Hematopoietic multipotent progenitor cell treated with erythropoietin and hydrocortisone succinate and interleukin-3 and kit ligand, for 4 days (in vitro differentiated cells): Measurements from ENCODE around the gene TECPR1.

ENCODE experiments used
- DNase-seq: peaks from one replicate; pipeline ENCODE4 v3.0.0-alpha.2; 2015

The TECPR1 gene

DNA sequence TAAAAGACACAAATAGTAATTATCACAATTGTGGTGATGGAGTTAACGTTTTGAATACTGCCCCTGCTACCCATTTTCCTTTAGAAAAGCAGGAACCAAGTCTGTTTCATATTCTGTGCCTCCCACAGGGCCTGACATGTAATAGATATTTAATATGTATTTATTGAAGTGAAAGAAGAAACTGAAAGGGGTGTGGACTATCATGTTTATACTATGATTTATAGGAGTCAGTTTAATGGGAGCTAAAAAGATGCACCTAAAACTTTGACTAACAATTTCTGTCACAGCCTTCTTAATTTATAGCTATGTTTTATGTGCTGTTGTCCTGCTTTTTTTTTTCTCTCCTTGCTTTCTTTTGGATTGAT lies 64.9 kb downstream of the TECPR1 start:
- DNase-seq = no peak

DNA sequence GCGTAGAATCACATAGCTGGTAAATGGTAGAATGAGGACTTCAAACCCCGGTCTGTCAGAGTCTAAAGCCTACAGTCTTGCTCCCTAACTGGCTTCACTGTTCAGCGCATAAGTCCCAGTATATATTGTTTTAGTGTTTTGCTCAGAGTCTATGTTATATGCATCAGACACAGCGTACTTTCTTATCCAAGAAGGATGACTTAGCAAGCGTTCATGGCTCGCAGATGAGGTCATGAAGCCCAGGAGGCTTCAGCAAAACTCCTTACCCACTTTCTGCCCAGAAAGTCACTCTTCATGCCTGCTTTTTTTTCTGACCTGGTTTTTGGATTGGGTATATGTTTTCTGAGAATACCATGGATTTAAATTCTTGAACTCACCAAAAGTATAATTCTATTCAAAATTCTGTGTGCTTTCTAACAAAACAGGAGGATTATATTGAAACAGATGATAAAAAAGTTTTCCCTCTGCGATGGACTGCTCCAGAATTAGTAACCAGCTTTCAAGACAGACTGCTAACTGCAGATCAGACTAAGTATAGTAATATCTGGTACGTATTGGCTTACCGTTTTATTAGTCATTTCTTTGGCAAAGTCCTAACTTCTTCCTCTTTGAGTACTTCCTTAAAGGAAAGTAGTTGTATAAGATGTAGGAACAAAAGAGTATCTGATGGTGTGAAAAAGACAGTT lies 65.4 kb downstream of the TECPR1 start:
- no peak for DNase-seq

GRCh38 chr7:98185101-98185500 lies 66.9 kb downstream of the TECPR1 start:
- DNase-seq = no peak

DNA sequence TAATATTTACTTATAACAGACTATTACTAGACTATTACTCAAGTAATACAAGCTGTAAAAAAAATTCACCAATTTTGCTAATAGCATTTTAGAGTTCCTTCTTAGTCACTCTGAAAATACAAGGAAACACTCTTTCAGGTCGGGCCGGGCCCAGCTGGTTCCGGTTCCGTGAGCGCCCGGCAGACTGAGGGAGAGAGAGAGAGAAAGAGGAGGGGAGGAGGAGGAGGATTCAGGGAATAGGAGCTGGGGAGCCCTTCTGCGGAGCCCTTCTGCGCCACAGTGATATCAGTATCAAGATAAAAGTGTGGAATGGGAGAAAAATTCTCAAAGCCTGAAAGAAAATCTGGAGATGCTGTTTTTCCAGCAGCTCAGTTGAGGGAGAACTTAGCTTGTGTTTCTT lies 71.3 kb downstream of the TECPR1 start:
- no peak for DNase-seq

GRCh38 chr7:98178762-98179490 lies 73.1 kb downstream of the TECPR1 start:
- no peak for DNase-seq

DNA sequence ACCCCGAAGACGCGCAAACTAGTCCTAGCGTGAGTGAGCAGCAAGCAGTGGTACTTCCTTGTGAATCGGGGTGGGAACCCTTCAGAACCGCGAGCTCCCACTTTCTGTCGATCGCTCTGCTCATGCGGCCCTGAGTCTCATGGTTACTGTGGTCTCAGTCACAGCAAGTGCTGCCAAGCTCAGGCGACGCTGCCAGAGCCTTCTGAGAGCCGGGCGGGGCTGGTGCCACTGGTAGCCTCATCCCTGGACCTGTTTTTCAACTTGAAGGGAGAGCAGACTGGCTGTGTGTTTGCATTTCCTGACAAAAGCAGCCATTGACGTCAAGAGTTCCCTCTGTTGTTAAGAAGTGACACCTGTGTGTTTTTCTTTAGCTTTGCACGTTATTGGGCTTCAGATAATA lies 73.7 kb downstream of the TECPR1 start:
- DNase-seq = no peak

- DNase-seq = no peak
These were observed 74.5 kb downstream of the TECPR1 start for GRCh38 chr7:98177553-98177952.

DNA sequence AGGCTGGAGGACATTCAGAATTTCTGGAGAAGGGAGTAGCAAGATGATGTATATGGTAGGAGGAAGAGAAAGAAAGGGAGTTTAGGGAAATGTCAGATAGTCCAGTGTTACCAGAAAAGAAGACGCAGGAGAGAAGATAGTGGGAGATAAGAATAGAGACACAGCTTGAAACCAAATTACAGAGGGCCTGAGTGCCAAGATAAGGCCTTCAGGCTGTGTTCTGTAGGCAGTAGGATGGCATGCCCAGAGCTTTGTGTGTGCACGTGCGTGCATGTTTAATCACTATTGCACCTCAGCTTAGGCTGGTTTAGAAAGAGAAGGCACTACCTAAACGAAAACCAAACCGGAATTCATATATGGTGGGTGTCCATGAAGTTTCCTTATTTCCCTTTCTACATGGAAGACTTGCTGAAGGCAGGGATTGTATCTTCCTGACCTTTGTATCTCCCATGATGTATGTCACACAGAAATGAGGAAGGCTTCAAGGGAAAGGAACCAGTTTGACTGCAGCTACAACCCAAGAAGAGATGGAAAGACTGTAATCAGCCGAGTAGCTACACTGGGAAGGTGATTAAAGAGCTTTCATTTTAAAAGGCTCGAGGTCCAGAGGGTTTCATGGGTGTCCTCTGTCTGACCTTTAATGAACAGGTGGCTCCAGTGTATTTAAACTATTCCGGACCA lies 76.6 kb downstream of the TECPR1 start:
- peak; percentile 64 for DNase-seq

GRCh38 chr7:98174334-98175259 lies 77.4 kb downstream of the TECPR1 start:
- no peak for DNase-seq

DNA sequence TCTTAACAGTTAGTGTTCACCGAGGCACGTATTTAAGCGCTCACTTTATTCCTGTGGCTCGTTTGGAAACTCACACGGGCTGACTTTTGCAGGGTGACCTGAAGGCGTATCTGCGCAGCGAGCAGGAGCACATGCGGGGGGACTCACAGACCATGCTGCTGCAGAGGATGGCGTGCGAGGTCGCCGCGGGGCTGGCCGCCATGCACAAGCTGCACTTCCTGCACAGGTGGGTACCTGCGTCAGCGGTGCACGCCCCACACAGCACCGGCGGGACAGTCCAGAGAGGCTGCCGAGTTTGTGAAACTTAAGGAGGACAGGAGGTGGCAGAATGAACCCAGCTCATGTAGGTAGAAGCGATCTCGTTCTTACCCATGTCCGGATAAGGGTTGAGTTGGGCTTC lies 80.6 kb downstream of the TECPR1 start:
- DNase-seq = no peak

DNA sequence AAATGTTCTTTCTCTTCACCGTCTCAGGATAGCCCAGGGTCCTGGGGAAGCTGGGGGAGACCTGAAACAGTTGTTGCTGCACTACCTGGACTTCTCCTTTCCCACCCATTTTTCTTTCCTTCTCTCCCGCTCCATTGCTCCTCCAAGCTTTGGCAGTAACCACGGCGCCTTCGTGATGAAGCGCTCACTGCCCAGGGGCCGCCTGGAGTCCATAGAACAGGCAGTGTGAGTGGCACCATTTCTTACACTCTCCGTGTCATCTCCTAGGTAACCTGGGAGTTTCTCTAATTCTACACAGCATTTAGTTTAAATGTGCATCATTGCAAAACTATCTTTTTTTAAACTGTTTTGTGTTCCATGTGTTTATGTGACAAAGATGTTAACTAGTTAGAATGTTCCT lies 81.1 kb downstream of the TECPR1 start:
- DNase-seq = no peak

DNA sequence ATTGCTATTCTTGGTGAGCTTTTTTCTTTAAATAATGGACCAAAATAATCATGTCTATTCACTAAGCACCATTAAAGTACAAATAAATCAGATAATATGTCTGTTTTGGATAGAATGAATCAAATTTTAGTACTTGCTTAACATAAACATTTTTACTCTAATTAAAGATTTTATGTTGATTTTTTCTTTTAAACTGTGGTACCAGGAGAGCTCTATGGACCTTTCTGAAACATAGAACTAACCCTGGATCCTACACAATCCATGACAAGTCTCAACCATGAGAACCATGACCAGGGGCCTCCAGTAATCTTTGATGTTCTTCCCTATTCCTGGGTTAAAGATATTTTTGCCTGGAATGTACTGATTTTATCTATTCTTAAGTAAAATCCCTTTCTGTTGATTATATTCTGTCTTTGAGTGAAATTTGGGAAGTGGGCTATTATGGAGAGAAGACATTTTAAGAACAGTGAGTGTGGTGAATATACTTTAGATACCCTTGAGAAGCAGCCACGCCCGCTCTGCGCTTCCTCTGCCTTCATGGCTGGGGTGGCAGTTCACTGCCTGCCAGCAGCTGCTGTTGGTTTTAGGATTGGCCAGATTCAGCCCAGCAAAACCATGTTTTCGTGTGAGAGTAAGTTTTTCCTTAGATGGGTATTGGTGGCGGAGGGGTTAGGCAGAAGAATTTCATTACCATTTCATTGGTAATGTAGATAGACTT lies 83.0 kb downstream of the TECPR1 start:
- peak; percentile 24 for DNase-seq

DNA sequence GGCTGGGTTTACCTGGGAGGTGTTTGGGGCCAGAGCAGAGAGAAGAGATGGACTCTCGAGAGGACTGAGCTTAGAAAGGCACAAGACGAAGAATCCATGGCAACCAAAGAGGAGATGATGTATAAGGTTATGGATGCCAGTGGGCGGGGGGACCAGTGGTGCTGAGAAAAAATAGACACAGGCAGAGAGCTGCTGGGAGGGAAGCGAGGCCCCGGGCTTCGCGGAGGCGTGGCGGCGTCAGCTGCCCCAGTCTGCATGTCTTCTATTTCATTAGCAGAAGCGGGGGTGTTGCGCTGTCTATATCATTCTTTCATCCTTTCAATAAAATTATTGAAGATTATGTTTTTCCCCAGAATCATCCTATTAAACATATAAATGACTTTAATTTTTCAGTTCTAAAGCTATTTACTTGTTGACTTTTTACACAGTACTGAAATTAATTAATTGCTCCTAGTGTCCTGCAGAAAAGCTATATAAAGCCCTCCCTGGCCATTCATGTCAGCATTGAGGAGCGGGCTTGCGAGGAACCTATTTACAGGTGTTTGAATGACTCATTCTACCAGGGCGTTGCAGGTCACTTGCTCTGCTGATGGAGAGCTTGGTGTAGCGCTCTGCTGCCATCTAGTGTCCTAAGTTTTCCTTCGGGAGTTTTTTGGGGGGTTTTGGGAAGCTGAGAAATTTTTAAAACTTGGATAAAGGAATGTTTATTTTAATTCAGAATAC lies 83.7 kb downstream of the TECPR1 start:
- DNase-seq = peak; percentile 57

- DNase-seq = no peak
These were observed 84.4 kb downstream of the TECPR1 start for GRCh38 chr7:98167653-98168052.

- DNase-seq = no peak
These were observed 85.4 kb downstream of the TECPR1 start for GRCh38 chr7:98166668-98166970.

- peak; percentile 57 for DNase-seq
These were observed 86.0 kb downstream of the TECPR1 start for GRCh38 chr7:98165827-98166667.
